Measurements from ENCODE around the gene UBE2G2.
A peak's percentile ranks its signal among the peaks of the same experiment; 100 is the strongest.

Gene UBE2G2

DNA sequence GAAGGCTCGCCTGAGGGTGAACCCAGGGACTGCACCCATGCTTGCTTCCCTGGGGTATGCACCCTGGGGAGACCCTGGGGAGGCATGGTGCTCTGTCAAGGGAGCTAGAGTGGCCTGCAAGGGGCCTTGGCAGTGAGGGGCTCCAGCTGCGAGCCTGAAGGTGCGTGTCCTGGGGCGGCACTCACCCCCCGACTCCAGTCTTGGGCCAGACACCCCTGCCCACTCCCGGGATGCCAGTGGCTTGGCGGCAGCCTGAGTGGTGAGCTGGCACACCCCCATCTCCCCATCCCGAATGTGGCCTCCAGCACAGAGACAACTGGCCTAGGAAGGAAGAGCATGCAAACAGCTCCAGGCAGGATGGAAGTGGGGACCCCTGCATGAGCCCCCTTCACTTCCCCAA lies 13.6 kb upstream of the UBE2G2 start:
- no peak for DNase-seq (ENCODE audit: low spot score)

DNA sequence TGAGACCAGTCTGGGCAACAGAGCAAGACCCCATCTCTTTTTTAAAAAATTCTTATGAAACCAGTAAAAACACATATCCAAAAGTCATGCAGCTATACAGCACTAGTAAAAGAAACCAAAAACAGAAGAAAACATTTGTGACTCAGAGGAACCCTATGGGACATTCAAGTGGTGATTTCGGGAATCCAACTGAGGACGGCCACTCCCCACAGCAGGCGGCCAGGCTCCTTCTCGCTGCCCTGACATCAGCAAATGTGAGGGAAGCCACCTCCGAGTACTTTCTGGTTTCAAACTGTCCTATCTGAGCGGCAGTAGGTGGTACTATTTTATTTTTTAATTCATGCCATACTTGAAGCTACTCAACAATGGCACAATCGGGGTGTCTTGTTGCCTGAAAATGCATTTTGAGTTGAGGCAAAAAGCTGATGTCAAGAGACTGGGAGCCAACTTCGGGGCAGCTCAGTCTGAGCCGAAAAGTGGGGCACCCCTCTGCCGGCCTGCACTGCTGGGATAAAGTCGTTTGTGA lies 12.9 kb upstream of the UBE2G2 start:
- no peak for DNase-seq (ENCODE audit: low spot score)

DNA sequence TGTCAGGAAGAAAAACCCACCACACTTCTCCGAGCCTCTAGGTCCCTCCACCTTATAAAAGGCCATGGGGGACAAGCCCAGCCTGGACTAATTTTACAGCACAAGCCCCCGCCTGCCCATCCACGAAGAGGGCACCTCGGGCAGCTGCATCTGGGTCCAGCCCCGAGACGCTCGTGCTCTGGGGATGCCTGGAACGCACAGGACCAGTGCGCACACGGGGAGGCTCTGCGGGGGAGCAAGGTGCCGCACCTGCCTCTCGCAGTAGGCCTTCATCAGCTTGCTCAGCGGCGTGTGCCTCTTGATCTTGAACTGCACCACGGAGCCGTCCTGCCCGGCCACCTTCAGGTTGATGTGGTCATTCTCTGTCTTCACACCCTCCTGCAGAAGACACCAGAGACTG lies 12.1 kb upstream of the UBE2G2 start:
- no peak for DNase-seq (ENCODE audit: low spot score)

DNA sequence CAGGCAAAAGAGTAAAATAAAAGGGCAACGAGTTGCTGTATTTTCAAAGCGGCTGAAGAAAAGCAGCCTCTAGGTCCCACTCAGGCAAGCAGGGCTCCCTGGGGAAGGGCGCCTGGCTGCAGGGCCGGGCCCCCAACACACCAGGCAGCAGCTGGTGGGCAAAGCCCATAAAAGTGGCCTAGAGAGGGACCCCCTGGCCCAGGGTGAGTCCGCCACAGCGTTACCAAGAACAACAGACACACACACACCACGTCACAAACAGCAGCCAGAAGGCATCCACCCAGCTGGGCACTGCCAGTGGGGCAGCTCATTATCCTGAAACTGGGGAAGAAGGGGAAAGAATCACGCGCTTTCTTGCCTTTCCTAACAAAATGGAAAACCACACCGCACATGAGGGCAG lies 11.5 kb upstream of the UBE2G2 start:
- no peak for DNase-seq (ENCODE audit: low spot score)

DNA sequence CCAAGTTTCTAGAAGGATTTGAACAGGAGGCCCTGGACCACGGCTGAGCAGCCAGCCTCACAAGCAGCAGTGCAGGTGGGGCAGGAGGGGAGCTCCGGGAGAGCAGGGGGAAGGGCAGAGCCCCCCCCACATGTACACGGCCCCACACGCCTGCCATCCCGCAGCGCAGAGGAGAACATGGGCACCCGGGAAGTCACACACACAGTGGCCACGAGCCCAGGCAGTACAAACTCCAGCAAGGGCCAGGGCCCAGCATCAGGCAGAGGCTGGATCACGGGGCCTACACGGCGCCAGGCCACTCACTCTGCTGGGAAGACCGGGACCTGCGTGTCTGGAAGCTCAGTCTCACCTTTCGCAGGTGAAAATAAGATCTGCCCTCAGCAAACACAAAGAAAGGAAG lies 11.0 kb upstream of the UBE2G2 start:
- DNase-seq (ENCODE audit: low spot score): no peak

DNA sequence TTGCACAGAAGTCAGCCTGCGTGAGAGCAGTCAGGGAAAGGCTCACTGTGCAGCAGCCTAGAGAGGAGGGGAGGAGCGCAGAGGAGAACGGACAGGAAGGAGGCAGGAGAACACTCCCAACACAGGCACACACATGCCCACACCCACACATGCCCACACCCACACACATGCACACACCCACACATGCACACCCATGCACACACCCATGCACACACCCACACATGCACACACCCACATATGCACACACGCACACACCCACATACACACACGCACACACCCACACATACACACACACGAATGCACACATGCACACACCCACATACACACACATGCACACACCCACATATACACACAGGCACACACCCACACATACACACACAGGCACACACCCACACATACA lies 9.2 kb upstream of the UBE2G2 start:
- DNase-seq (ENCODE audit: low spot score): no peak

DNA sequence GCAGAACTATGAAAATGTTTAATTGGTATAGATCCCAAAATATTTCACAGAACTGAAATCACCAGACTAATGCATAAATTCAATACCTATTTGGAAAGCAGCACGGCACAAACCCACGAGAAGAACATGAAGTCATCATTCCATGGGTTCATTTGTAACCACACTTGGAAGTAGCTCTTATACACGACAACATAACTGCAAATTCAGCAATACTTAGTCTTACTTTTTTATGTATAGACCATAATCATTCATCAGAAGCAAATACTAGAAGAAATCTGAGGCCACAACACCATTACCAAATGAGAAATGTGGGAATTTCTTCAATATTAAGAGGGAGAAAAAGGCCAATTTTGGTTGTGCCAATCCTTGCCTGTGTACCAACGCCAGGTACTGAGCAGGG lies 4.2 kb upstream of the UBE2G2 start:
- DNase-seq (ENCODE audit: low spot score): no peak

DNA sequence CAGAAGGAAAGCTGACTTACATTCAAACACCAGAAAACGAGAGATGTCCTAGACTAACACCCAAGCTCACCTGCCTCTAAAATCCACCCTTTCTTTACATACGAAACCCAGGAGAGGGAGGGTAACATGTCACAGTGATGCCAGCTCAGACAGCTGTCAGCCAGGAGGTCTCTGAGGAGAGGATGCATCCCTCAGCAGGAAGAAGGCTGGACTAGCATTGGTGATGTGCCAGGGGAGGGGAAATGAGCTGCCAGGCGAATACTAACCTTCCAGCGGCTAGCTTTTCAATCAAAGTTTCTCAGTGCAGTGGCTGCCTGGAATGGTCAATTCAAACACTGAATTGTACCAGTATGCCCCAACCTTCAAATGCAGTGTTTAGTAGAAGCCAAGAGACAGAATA lies 3.6 kb upstream of the UBE2G2 start:
- DNase-seq (ENCODE audit: low spot score): no peak

DNA sequence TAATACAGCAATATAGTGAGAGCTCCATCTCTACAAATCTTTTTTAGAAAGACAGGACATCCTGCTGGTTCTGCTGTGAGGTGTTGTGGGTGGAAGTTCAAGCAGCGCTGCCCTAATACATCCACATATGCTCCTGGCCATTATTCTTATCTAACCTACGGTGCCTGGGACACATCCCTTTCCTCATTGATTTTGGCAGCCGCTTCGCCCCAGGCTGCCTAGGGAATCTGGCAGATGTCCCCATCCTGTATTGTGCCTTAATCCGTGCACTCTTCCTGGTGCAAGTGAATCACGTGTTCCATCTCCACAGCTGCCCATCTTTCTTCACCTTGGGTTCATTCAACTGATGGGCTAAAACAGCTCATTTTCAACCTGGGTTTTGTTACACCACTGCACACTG lies 3.1 kb upstream of the UBE2G2 start:
- no peak for DNase-seq (ENCODE audit: low spot score)

DNA sequence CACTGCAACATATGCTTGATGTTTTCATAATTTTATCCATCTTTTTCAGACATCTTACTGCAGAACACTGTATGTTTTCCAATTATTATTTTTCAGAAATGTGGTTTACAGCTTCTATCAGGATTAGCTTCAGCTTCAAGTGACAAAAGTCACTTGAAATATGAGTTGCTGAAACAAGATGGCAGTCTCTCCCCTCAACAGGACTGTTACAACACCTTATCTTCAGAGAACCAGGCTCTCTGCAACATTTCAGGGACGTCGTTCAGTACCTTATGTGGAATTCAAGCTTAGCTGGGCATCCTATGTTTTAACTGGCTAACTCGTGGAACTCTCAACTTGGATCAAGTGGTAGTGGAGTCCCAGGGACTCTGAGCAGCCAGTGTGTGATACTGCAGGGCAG lies 2.0 kb upstream of the UBE2G2 start:
- DNase-seq (ENCODE audit: low spot score): no peak

DNA sequence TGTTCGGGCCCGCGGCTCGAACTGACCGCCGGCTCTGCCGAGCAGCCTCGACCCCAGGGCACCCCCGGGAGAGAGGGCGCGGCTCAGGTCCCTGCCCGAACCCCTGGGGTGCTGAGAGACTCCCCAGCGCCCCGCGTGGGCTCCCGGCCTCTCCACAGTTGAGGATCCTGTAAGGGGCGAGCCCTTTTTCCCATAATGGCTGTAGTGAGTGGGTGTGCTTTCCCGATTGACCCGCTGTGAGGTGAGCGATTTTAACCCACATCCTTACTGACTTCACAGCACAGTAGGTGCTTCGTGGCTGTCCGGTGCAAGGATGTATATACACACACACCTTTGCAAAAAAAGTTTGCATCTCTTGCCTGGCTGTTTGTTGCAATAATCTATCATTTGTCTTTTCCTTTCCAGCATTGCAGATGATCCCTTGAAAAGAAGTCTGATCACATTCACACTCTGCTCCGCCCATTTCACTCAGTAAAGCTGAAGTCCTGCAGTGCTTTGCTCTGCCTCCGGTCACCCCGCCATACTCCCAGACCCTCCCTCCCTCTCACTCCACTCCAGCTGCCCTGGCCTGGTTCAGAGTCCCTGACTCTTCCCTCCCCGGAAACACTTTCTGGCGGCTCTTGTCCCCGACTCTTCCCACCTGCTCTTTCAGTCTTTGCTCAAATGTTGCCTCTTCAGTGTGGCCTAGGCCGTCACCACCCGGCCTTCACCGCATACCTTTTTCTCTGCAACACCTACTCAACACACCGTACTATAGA lies 955 bp upstream of the UBE2G2 start:
- DNase-seq (ENCODE audit: low spot score): peak; percentile 34

DNA sequence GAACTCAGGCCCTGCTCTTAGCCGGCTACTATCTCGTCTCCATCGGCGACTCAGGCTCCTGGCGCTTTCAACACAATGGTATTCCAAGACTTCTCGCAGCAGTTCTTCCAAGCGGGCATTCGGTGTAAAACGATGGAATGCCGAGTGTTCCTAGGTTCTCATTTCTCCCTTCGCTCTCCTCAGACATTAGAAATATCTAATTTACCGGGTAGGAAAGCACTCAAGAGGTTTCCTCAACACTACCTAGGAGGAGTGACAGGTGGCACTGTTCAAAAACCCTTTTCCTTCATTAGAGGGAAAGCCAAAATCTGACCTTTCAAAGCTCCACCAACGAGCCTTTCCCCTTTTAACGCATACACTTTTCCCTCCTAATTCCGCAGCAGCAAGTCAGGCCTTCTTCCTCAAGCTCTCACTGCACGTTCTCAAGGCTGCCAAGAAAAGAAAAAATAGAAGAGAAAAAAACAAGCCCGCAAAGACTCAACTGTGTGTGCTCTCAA lies 601 bp downstream of the UBE2G2 start:
- DNase-seq (ENCODE audit: low spot score): peak; percentile 56

DNA sequence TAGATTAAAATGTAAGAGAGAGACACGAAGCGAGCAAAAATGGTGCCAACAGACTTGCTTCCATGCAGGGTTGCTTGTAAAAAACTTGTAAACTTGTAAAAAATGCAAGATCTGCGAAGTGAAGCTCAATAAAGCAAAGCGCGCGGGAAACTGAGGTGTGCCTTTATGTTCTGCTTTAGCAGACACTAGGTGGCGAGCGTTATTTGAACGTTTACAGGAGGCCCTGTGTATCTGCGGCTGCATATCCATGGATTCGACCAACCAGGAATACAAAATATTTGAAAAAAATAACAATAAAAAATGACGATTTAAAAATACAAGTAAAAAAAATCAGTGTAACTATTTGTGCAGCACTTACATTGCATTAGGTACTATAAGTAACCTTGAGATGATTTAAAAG lies 1.5 kb downstream of the UBE2G2 start:
- DNase-seq (ENCODE audit: low spot score): peak; percentile 39

DNA sequence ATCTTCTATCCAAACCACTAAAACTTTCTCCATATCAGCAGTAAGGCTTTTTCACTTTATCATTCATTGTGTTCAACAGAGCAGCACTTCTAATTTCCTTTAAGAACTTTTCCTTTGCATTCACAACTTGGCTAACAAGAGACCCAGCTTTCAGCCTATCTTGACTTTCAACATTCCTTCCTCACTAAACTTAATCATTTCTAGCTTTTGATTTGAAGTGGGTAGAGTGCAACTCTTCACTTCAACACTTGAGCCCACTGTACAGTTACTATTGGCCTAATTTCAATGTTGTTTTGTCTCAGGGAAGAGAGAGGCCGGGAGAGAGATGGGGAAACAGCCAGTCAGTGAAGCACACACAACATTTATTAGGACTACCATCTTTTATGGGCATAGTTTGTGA lies 2.0 kb downstream of the UBE2G2 start:
- DNase-seq (ENCODE audit: low spot score): no peak

DNA sequence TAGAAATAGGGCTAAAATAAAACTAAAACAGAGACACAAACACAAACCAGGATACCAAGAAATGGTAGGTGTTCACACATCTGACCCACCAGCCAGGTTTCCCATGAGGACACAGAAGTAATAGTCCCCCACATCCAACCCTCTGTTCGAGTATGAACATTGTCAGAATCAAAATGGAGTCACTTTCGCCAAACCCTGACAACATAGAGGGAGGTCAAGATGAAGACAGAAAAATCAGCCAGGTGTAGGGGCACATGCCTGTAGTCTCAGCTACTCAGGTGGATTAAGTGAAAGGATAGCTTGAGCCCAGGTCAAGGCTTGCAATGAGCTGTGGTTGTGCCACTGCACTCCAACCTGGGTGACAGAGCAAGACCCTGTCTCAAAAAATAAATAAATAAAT lies 3.8 kb downstream of the UBE2G2 start:
- no peak for DNase-seq (ENCODE audit: low spot score)

DNA sequence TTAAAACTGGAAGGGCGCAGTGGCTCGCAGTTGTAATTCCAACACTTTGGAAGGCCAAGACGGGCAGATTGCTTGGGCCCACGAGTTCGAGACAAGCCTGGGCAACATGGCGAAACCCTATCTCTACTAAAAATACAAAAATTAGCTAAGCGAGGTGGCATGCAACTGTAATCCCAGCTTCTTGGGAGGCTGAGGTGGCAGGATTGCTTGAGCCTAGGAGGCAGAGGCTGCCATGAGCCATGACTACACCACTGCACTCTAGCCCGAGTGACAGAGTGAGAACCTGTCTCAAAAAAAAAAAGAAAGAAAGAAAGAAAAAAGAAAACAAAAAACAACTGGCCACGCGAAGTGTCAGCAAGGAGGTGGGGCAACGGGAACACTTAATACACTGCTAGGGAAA lies 6.3 kb downstream of the UBE2G2 start:
- DNase-seq (ENCODE audit: low spot score): no peak

DNA sequence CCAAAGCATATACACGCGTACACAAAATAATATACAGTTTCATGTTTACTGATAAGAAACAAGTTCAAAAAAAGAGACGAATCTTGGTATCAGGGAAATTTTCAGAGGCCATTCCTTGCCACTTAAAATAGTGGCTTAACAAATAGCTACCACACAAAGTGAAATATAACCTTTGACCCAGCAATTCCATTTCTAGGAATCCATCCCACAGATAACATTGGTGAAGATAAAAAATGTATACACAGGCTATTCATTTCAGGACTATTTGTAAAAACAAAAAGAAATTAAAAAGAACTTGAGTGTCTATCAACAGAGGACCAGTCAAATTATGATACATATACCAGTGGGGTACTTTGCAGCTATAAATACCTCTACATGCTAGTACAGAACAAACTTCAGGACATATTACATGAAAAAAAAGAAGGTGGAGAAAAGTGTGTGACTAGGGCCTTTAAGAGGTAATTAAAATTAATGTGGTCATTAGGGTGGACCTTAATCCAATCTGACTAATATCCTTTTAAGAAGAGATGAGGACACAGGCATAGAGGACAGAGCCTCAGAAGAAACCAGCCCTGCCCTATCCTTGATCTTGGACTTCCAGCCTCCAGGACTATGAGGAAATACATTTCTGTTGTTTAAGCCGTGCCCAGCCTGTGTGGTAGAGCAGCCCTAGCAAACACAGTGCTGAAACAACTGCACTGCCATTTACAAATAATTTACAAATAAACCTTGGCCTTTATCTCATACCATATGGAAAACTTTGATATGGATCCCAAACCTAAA lies 7.8 kb downstream of the UBE2G2 start:
- DNase-seq (ENCODE audit: low spot score): no peak

DNA sequence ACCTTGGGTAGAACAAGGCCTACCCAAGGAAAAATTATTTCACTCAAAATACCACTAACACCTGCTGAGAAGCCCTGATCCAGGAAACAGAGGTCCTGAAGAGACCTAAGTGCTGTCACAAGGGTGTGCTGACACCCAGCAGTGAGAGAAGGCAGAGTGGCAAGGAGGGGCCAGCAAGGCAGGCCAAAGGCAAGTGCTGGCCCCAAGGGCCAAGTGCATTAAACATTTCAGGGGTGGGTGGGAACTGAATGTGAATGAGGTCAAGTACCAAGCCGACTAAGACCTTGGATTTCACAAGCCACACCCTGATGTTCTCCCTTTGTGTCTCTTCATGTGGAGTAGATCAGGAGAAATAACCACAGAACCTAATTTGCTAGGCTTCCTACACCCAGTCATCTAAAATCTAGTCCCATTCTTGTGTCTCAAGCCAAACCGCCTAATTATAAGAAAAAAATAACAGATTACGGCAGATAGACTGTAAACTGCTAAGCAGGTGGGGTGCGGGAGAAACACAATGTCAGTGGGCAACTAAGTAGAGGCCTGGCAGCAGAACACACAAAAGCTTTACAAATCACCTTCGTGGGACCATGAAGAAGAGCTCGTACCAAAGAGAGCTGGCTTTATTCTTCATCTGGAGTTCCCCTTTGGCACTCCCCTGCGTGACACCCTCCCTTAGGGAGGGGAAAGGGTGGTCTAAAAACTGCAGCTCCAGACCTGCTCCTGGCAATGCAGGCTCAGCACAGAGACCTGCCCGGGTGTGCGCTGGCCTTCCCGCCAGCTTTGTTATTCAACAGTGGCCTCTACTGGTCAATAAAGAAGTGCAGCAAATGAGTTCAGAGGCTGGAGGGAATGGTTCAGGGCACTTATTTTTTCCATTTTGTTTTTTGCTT lies 8.7 kb downstream of the UBE2G2 start:
- DNase-seq (ENCODE audit: low spot score): peak; percentile 66

DNA sequence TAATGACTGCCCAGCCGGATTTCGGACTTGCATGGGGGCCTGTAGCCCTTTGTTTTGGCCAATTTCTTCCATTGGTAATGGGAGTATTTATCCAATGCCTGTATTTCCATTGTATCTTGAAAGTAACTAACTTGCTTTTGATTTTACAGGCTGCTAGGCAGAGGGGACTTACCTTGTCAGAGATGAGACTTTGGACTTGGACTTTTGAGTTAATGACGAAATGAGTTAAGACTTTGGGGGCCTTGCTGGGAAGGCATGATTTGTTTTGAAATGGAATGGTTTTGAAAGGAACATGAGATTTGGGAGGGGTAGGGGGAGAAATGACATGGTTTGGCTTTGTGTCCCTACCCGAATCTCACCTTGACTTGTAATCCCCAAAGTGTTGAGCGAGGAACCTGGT lies 9.6 kb downstream of the UBE2G2 start:
- no peak for DNase-seq (ENCODE audit: low spot score)

DNA sequence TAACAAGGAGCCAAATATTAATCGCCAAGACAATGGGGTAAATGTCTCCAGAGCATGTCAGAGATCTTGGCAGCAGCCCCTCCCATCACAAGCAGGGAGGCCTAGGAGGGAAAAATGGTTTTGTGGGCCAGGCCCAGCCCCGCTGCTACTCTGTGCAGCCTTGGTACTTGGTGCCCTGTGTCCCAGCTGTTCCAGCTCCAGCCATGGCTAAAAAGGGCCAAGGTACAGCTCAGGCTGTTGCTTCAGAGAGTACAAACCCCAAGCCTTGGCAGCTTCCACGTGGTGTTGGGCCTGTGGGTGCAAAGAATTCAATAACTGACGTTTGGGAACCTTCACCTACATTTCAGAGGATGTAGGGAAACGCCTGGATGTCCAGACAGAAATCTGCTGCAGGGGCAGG lies 10.4 kb downstream of the UBE2G2 start:
- DNase-seq (ENCODE audit: low spot score): no peak

DNA sequence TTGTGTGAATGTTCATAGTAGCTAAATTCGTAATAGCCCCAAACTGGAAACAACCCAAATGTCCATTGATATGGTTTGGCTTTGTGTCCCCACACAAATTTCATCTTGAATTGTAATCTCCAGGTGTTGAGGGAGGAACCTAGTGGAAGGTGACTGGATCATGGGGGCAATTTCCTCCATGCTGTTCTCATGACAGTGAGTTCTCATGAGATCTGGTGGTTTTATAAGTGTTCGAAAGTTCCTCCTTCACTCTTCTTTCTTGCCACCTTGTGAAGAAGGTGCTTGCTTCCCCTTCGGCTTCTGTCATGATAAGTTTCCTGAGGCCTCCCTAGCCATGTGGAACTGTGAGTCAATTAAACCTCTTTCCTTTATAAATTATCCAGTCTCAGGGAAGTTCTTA lies 11.3 kb downstream of the UBE2G2 start:
- no peak for DNase-seq (ENCODE audit: low spot score)

DNA sequence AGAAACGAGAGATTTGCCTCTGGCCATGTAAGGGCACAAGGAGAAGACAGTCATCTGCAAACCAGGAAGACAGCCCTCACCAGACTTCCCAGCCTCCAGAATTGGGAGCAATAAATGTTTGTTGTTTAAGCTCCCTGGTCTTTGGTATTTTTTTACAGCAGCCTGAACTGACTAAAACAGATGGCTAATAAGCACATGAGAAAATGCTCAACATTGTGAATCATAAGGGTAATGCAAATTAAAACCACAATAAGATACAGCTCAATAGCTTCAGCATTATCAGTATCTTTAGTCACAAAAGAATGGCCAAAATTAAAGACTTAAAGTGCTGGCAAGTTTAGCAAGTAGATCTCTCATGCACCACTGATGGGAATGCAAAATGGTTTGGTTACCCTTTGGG lies 11.7 kb downstream of the UBE2G2 start:
- DNase-seq (ENCODE audit: low spot score): peak; percentile 67

Data from kidney tubule cell (primary cell).